ENCODE data around the gene HPSE2. TPM values are rescaled to one million over a fixed set of nuclear protein-coding genes. Genes with fewer than 3 reads are reported as not detected.

The HPSE2 gene
- total and polyA plus RNA-seq, 2 of the 8 experiments (the other 6 are each of a cell fraction or from before 2014, with no cell fraction given), result 0.41 to 0.58 TPM

DNA sequence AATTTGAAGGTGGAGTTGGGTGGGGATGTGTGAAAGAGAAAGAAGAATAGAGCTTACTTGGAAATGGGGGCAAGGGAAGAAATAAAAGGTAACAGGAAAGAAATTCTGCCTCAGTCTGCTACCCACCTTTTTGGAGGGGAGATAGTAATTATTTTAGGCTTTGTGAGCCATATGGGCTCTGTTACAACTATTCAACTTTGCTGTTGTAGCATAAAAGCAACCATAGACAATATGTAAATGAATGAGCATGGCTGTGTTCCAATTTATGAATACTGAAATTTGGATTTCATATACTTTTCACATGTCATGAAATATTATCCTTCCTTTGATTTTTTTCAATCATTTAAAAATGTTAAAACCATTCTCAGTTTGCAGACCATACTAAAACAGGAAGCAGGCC lies 176.9 kb downstream of the HPSE2 start (continued):
- TF ChIP-seq RNF2 (IDR thresholded peaks at IDR 0.05; ENCODE audit: borderline replicate concordance, low read depth, low read length, missing control alignments, poor library complexity, severe bottlenecking) (no peak), SIN3A (conservative IDR thresholded peaks at IDR 0.05 in 1 of 2, IDR thresholded peaks at IDR 0.05 in 1 of 2; ENCODE audit: low read depth in 1 of 2, low read length in 2 of 2) (no peak), CBX5 (IDR thresholded peaks at IDR 0.05; ENCODE audit: low read depth, low read length) (no peak)

All from H1 (cell line).